GM18868 (cell line): ENCODE results near the gene SEMA5B.
A peak's percentile ranks its signal among the peaks of the same experiment; 100 is the strongest.

ENCODE experiments used
- ATAC-seq: cut with Tn5 transposase; IDR thresholded peaks from one replicate; pipeline ENCODE4 v1.9.1; 2021; ENCODE audit warnings: mild to moderate bottlenecking, moderate library complexity; ENCODE audit not compliant: unreplicated experiment

Gene SEMA5B

GRCh38 chr3:122975163-122975923 is 52.2 kb downstream of the SEMA5B start:
- peak; percentile 78 for ATAC-seq

GRCh38 chr3:122974764-122975162 is 52.8 kb downstream of the SEMA5B start:
- ATAC-seq: peak; percentile 22

GRCh38 chr3:122973893-122974615 is 53.5 kb downstream of the SEMA5B start:
- no peak for ATAC-seq

GRCh38 chr3:122972141-122972540 is 55.4 kb downstream of the SEMA5B start:
- no peak for ATAC-seq

GRCh38 chr3:122969585-122970469 is 57.7 kb downstream of the SEMA5B start:
- ATAC-seq: no peak

- ATAC-seq: no peak
Measured at GRCh38 chr3:122967765-122968164, 59.8 kb downstream of the SEMA5B start.

- no peak for ATAC-seq
Measured at GRCh38 chr3:122967356-122967755, 60.2 kb downstream of the SEMA5B start.

GRCh38 chr3:122966045-122966444 is 61.5 kb downstream of the SEMA5B start:
- ATAC-seq: no peak

GRCh38 chr3:122964811-122965210 is 62.8 kb downstream of the SEMA5B start:
- ATAC-seq: no peak

- ATAC-seq: no peak
Measured at GRCh38 chr3:122962149-122962548, 65.4 kb downstream of the SEMA5B start.

GRCh38 chr3:122961146-122961545 is 66.4 kb downstream of the SEMA5B start:
- ATAC-seq: no peak

- no peak for ATAC-seq
Measured at GRCh38 chr3:122960652-122961051, 66.9 kb downstream of the SEMA5B start.

GRCh38 chr3:122959339-122959738 is 68.2 kb downstream of the SEMA5B start:
- no peak for ATAC-seq

- ATAC-seq: no peak
Measured at GRCh38 chr3:122957707-122958689, 69.6 kb downstream of the SEMA5B start.

- ATAC-seq: no peak
Measured at GRCh38 chr3:122956693-122957455, 70.7 kb downstream of the SEMA5B start.

GRCh38 chr3:122955916-122956692 is 71.5 kb downstream of the SEMA5B start:
- no peak for ATAC-seq

- peak; percentile 88 for ATAC-seq
Measured at GRCh38 chr3:122952520-122952919, 75.0 kb downstream of the SEMA5B start.

GRCh38 chr3:122948408-122948807 is 79.2 kb downstream of the SEMA5B start:
- no peak for ATAC-seq

- no peak for ATAC-seq
Measured at GRCh38 chr3:122947738-122948137, 79.8 kb downstream of the SEMA5B start.
